ENCODE results near the gene TLE2.

The TLE2 gene

GRCh38 chr19:3029065-3029923, at the start of gene TLE2:
Gene TLE2, minus strand, starts transcription at chr19:3029280. Its CDS starts 376 bp downstream, at chr19:3028904.
- no peak for DNase-seq (ENCODE audit: low read depth in 2 of 2)

- DNase-seq (ENCODE audit: low read depth in 2 of 2): peak; percentile 64 to 81
Measured at GRCh38 chr19:3075605-3076431, 46.7 kb upstream of the TLE2 start.

- DNase-seq (ENCODE audit: low read depth in 2 of 2): no peak
Measured at GRCh38 chr19:3073931-3074595, 45.0 kb upstream of the TLE2 start.

GRCh38 chr19:3073159-3073563, 44.1 kb upstream of the TLE2 start:
- DNase-seq (ENCODE audit: low read depth in 2 of 2): no peak

GRCh38 chr19:3071768-3072167, 42.7 kb upstream of the TLE2 start:
- no peak for DNase-seq (ENCODE audit: low read depth in 2 of 2)

- DNase-seq (ENCODE audit: low read depth in 2 of 2): no peak
Measured at GRCh38 chr19:3068071-3068470, 39.0 kb upstream of the TLE2 start.

GRCh38 chr19:3067563-3067962, 38.5 kb upstream of the TLE2 start:
- no peak for DNase-seq (ENCODE audit: low read depth in 2 of 2)

GRCh38 chr19:3066482-3067049, 37.5 kb upstream of the TLE2 start:
- DNase-seq (ENCODE audit: low read depth in 2 of 2): no peak

- DNase-seq (ENCODE audit: low read depth in 2 of 2): no peak
Measured at GRCh38 chr19:3065675-3066357, 36.7 kb upstream of the TLE2 start.

- DNase-seq (ENCODE audit: low read depth in 2 of 2): no peak
Measured at GRCh38 chr19:3064011-3064330, 34.9 kb upstream of the TLE2 start.

- DNase-seq (ENCODE audit: low read depth in 2 of 2): peak; percentile 51 to 63
Measured at GRCh38 chr19:3062165-3063105, 33.4 kb upstream of the TLE2 start, which contains the start of gene TLE5. Gene TLE5, minus strand, starts transcription at chr19:3062495. Its CDS starts 295 bp downstream, at chr19:3062200.

- DNase-seq (ENCODE audit: low read depth in 2 of 2): peak in 1 of 2 donors; percentile 32
Measured at GRCh38 chr19:3061182-3062161, 32.4 kb upstream of the TLE2 start.

GRCh38 chr19:3060857-3061181, 31.7 kb upstream of the TLE2 start:
- no peak for DNase-seq (ENCODE audit: low read depth in 2 of 2)

- no peak for DNase-seq (ENCODE audit: low read depth in 2 of 2)
Measured at GRCh38 chr19:3059653-3060052, 30.6 kb upstream of the TLE2 start.

GRCh38 chr19:3058821-3059314, 29.8 kb upstream of the TLE2 start:
- DNase-seq (ENCODE audit: low read depth in 2 of 2): no peak

- no peak for DNase-seq (ENCODE audit: low read depth in 2 of 2)
Measured at GRCh38 chr19:3058009-3058820, 29.1 kb upstream of the TLE2 start.

- DNase-seq (ENCODE audit: low read depth in 2 of 2): no peak
Measured at GRCh38 chr19:3057275-3057714, 28.2 kb upstream of the TLE2 start.
